Colonic mucosa (tissue), 4 donors: Measurements from ENCODE around the gene SLC25A21. TPM values are rescaled to one million over a fixed set of nuclear protein-coding genes. Genes with fewer than 3 reads are reported as not detected.

Experiments used
- DNase-seq: peaks from one replicate; pipeline ENCODE4 v3.0.0-alpha.2; 2020
- H3K27ac ChIP-seq: fragments of 200-600 bp; one replicate; pipeline ENCODE4 v1.8.0; 2021
- H3K27me3 ChIP-seq: fragments of 200-600 bp; one replicate; pipeline ENCODE4 v1.8.0; 2021
- H3K36me3 ChIP-seq: fragments of 200-600 bp; one replicate; pipeline ENCODE4 v1.8.0; 2021
- H3K4me1 ChIP-seq: fragments of 200-600 bp; one replicate; pipeline ENCODE4 v1.8.0; 2021; ENCODE audit warnings: mild to moderate bottlenecking
- H3K4me3 ChIP-seq: fragments of 200-600 bp; one replicate; pipeline ENCODE4 v1.8.0; 2021
- H3K9ac ChIP-seq, 2 donors: one replicate each; pipeline ENCODE4 v1.7.0; 2013; ENCODE audit warnings: control low read depth in 2 of 2, low read depth in 2 of 2, low read length in 2 of 2
- H3K9me3 ChIP-seq: fragments of 200-600 bp; one replicate; pipeline ENCODE4 v1.8.0; 2021
- CTCF ChIP-seq: fragments of 200-600 bp; IDR thresholded peaks from one replicate; pipeline ENCODE4 v1.8.0; 2022; ENCODE audit warnings: antibody characterized with exemption, mild to moderate bottlenecking
- intact Hi-C: fragments of 100-400 bp; cut with DNase I; formaldehyde crosslinking; loops from one replicate; pipeline ENCODE4 v1.14.1; 2022
- total RNA-seq, 2 donors: library from RNA; stranded (reverse); fragmentation: NEBNext Ultra II Directional in 1 of 2; extraction: Animal tissue kit (Norgen Biotek cat#: 25700) in 1 of 2; gene quantifications; one replicate each; pipeline ENCODE4 v1.2.1, GENCODE V29; 2021
- donor health status: healthy.
- donor health status: DM: no; HTN: no; CAD: no.
- donor health status: DM: no; HTN: no; CAD: no.

The SLC25A21 gene
- total RNA-seq, 2 donors from 2014 or later, result 0.77 to 0.82 TPM

DNA sequence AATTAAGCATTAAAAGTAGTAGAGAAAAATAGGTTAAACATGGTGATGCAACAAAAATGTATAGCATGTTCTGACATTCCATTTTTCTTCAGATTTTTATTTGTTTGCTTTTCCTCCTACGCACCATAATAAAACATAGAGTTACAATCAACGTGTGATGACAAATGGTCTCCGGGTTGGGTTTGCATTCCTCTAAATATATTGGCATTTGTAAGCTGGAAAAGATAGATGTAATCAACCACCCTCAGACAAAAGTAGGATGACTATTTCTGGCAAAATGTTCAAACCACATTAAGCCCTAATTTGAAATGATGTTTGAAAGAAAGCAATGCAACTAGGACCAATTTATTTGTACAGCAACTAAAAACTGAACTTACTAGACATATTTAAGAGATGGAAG lies 58.4 kb downstream of the SLC25A21 start:
- Histone ChIP-seq H3K9ac (no peak overlapping the region), H3K27me3 (no peaks in the 10 kb centered on the region), H3K4me1 (no peaks in the 10 kb centered on the region), H3K36me3 (no peaks in the 10 kb centered on the region), H3K4me3 (no peak overlapping the region), H3K27ac (no peak overlapping the region), H3K9me3 (no peaks in the 10 kb centered on the region)
- DNase-seq, result no peak
- TF ChIP-seq CTCF, result no peak
- intact Hi-C loops, result no loop called here

GRCh38 chr14:37098132-37098531 lies 74.3 kb downstream of the SLC25A21 start:
- no peak overlapping the region for H3K9ac ChIP-seq
- no peak overlapping the region for H3K27ac ChIP-seq
- intact Hi-C loops, result no loop called here
- no peaks in the 10 kb centered on the region for H3K9me3 ChIP-seq
- H3K27me3 ChIP-seq, result no peaks in the 10 kb centered on the region
- DNase-seq, result no peak
- H3K36me3 ChIP-seq, result no peaks in the 10 kb centered on the region
- H3K4me3 ChIP-seq, result no peak overlapping the region
- TF ChIP-seq CTCF, result no peak
- H3K4me1 ChIP-seq, result no peaks in the 10 kb centered on the region

DNA sequence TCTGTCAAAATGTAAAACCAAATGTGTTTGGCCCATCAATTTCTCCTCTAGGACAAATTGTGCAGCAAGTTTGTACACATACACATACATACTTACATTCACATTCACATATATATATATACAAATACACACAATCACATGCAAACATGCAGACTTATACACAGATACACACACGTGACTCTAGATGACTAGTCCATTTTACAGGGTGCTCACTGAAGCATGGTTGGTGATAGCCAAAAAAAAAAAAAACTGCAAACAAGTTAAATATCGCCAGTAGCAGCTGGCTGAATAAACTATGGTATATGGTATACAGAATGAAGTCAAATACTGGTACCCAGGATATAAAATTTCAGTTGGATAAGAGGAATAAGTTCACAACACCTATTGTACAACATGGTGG lies 77.9 kb downstream of the SLC25A21 start:
- no peak for TF ChIP-seq CTCF
- no peaks in the 10 kb centered on the region for H3K27me3 ChIP-seq
- intact Hi-C loops, result no loop called here
- H3K4me3 ChIP-seq, result no peak overlapping the region
- no peak overlapping the region for H3K9ac ChIP-seq
- no peaks in the 10 kb centered on the region for H3K9me3 ChIP-seq
- H3K4me1 ChIP-seq, result no peaks in the 10 kb centered on the region
- no peak for DNase-seq
- H3K27ac ChIP-seq, result no peak overlapping the region
- H3K36me3 ChIP-seq, result no peaks in the 10 kb centered on the region

GRCh38 chr14:37093364-37093763 lies 79.0 kb downstream of the SLC25A21 start:
- H3K36me3 ChIP-seq, result no peaks in the 10 kb centered on the region
- no peaks in the 10 kb centered on the region for H3K27me3 ChIP-seq
- H3K9ac ChIP-seq, result no peak overlapping the region
- intact Hi-C loops, result no loop called here
- H3K27ac ChIP-seq, result no peak overlapping the region
- no peaks in the 10 kb centered on the region for H3K4me1 ChIP-seq
- H3K4me3 ChIP-seq, result no peak overlapping the region
- H3K9me3 ChIP-seq, result no peaks in the 10 kb centered on the region
- TF ChIP-seq CTCF, result no peak
- DNase-seq, result no peak

- no peak for DNase-seq
- intact Hi-C loops, result no loop called here
Observed at GRCh38 chr14:37091651-37092050, 80.8 kb downstream of the SLC25A21 start.

More at GRCh38 chr14:37091651-37092050, 80.8 kb downstream of the SLC25A21 start:
- Histone ChIP-seq H3K36me3 (no peaks in the 10 kb centered on the region), H3K27me3 (no peaks in the 10 kb centered on the region), H3K27ac (no peak overlapping the region), H3K4me3 (no peak overlapping the region), H3K9ac (no peak overlapping the region), H3K4me1 (no peaks in the 10 kb centered on the region), H3K9me3 (no peaks in the 10 kb centered on the region)
- TF ChIP-seq CTCF, result no peak
